IgD-negative memory B cell (primary cell): ENCODE results near the gene F2RL2. TPM values are rescaled to one million over a fixed set of nuclear protein-coding genes. Genes with fewer than 3 reads are reported as not detected.

ENCODE experiments used
- H3K27ac Mint-ChIP-seq, 3 donors: one replicate each; pipeline ENCODE4 v1.8.0; 2020 to 2022; ENCODE audit warnings: mild to moderate bottlenecking in 3 of 3, mixed read lengths in 3 of 3, moderate library complexity in 1 of 3
- H3K27me3 Mint-ChIP-seq: one replicate; pipeline ENCODE4 v1.8.0; 2021; ENCODE audit warnings: mixed read lengths
- H3K36me3 Mint-ChIP-seq: one replicate; pipeline ENCODE4 v1.8.0; 2020; ENCODE audit warnings: mild to moderate bottlenecking, mixed read lengths
- H3K4me1 Mint-ChIP-seq, 3 donors: one replicate each; pipeline ENCODE4 v1.8.0; 2020 to 2022; ENCODE audit warnings: mixed read lengths in 3 of 3, mild to moderate bottlenecking in 1 of 3
- H3K4me3 Mint-ChIP-seq, 4 donors: one replicate each; pipeline ENCODE4 v1.8.0; 2020 to 2022; ENCODE audit warnings: mild to moderate bottlenecking in 4 of 4, mixed read lengths in 4 of 4, moderate library complexity in 3 of 4
- H3K9me3 Mint-ChIP-seq, 3 donors: one replicate each; pipeline ENCODE4 v1.8.0; 2020 to 2021; ENCODE audit warnings: mixed read lengths in 3 of 3, mild to moderate bottlenecking in 1 of 3
- polyA plus RNA-seq: library from polyadenylated mRNA; unstranded; fragments of 300-500 nt; fragmentation: Illumina TruSeq; gene quantifications from one replicate; pipeline ENCODE4 v1.2.3, GENCODE V29; 2021

Gene F2RL2
- polyA plus RNA-seq, 1 donor from 2014 or later: 0.11 TPM

GRCh38 chr5:76642390-76643040 lies 19.3 kb upstream of the F2RL2 start:
- Mint-ChIP-seq H3K27ac (no peak overlapping the region), H3K9me3 (peaks cover 0 to 2% (median 2%) of the 10 kb centered on the region in 3 donors), H3K27me3 (no peaks in the 10 kb centered on the region), H3K4me3 (no peak overlapping the region), H3K36me3 (peaks cover 13% of the 10 kb centered on the region), H3K4me1 (peaks cover 4 to 7% (median 4%) of the 10 kb centered on the region in 3 donors)

GRCh38 chr5:76641514-76642120 lies 18.4 kb upstream of the F2RL2 start:
- Mint-ChIP-seq H3K4me3 (no peak overlapping the region), H3K27me3 (no peaks in the 10 kb centered on the region), H3K9me3 (peaks cover 0 to 2% (median 0%) of the 10 kb centered on the region in 3 donors), H3K4me1 (peaks cover 4 to 9% (median 4%) of the 10 kb centered on the region in 3 donors), H3K36me3 (peaks cover 10% of the 10 kb centered on the region), H3K27ac (no peak overlapping the region)

GRCh38 chr5:76638479-76638878 lies 15.3 kb upstream of the F2RL2 start:
- Mint-ChIP-seq H3K4me3 (peak overlapping the region in 2 of 4 donors; percentile 1 to 18), H3K9me3 (peaks cover 0 to 2% (median 0%) of the 10 kb centered on the region in 3 donors), H3K27me3 (no peaks in the 10 kb centered on the region), H3K4me1 (peaks cover 4 to 9% (median 4%) of the 10 kb centered on the region in 3 donors), H3K36me3 (peaks cover 3% of the 10 kb centered on the region), H3K27ac (no peak overlapping the region)

DNA sequence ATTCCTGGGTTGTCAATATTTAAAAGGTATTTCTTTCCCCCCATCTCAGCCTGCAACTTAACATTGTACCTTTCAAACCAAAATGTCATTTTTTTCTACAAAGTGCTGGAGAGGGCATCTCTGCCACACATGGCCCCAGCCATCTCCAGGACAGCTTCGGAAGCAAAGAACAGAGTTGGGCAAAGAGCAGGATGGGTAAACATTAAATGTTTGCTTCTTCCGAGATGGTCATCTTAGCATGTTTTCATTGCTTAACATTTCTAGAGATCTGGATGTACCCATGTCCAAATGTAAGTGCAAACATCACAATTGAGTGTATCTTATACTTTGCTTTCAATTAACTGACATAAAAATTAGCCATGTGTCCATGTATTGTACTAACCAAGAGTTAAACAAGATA lies 14.3 kb upstream of the F2RL2 start:
- peaks cover 4 to 9% (median 4%) of the 10 kb centered on the region in 3 donors for H3K4me1 Mint-ChIP-seq
- no peaks in the 10 kb centered on the region for H3K9me3 Mint-ChIP-seq
- H3K4me3 Mint-ChIP-seq: no peak overlapping the region
- no peak overlapping the region for H3K27ac Mint-ChIP-seq
- peaks cover 1% of the 10 kb centered on the region for H3K36me3 Mint-ChIP-seq
- H3K27me3 Mint-ChIP-seq: no peaks in the 10 kb centered on the region

DNA sequence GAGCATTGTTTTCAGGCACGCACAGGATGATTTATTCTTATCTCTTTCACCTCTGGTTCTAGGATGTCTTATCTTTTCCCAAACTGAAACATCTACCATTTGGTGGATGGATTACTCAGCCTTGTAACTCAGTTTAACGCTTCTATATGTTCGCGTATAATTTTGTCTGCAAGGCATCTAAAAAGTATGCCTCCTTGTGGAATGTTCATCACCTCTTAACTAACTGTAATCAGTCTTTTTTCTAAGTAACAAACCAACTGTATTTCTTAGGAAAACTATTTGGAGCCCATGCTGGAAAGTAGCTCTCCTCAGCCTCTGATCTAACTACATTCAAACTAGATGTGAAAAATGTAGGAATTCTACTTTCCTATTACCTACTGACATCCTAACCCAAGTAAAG lies 11.5 kb upstream of the F2RL2 start:
- peaks cover 4 to 6% (median 4%) of the 10 kb centered on the region in 3 donors for H3K4me1 Mint-ChIP-seq
- no peaks in the 10 kb centered on the region for H3K9me3 Mint-ChIP-seq
- H3K4me3 Mint-ChIP-seq: no peak overlapping the region
- no peak overlapping the region for H3K27ac Mint-ChIP-seq
- H3K27me3 Mint-ChIP-seq: no peaks in the 10 kb centered on the region
- H3K36me3 Mint-ChIP-seq: peaks cover 7% of the 10 kb centered on the region

- H3K9me3 Mint-ChIP-seq: no peaks in the 10 kb centered on the region
- H3K27me3 Mint-ChIP-seq: no peaks in the 10 kb centered on the region
- peak overlapping the region in 1 of 3 donors; percentile 46 for H3K27ac Mint-ChIP-seq
- H3K36me3 Mint-ChIP-seq: peaks cover 1% of the 10 kb centered on the region
- no peak overlapping the region for H3K4me3 Mint-ChIP-seq
- peaks cover 0 to 2% (median 0%) of the 10 kb centered on the region in 3 donors for H3K4me1 Mint-ChIP-seq
Measured at GRCh38 chr5:76626738-76627137, 3.5 kb upstream of the F2RL2 start.

GRCh38 chr5:76625087-76625815 lies 2.0 kb upstream of the F2RL2 start:
- H3K27ac Mint-ChIP-seq: no peak overlapping the region

DNA sequence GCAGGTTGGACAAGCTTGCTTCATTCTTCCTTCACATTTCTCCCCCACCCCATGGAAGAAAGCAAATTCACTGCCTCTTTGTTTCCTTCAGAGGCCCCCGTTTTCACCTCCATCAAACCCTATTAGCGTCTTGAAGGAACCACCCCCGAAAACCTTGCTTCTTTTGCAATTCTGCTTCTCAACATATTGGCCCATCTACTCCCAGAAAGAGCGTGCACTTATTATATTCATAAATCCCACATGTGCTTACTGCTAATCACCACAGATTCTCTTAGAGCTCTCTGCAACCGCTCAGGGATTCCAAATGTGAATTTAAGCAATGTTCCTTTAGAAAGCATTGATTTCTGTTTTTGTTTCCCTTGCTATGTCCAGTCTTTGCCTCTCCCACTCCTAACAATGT lies 1.1 kb downstream of the F2RL2 start:
- no peaks in the 10 kb centered on the region for H3K36me3 Mint-ChIP-seq
- no peak overlapping the region for H3K27ac Mint-ChIP-seq
- H3K9me3 Mint-ChIP-seq: peaks cover 0 to 2% (median 1%) of the 10 kb centered on the region in 3 donors
- H3K27me3 Mint-ChIP-seq: no peaks in the 10 kb centered on the region
- no peak overlapping the region for H3K4me3 Mint-ChIP-seq
- peaks cover 0 to 2% (median 0%) of the 10 kb centered on the region in 3 donors for H3K4me1 Mint-ChIP-seq

More at GRCh38 chr5:76625087-76625815, 2.0 kb upstream of the F2RL2 start:
- Mint-ChIP-seq H3K4me1 (peaks cover 0 to 2% (median 0%) of the 10 kb centered on the region in 3 donors), H3K4me3 (no peak overlapping the region), H3K36me3 (no peaks in the 10 kb centered on the region), H3K9me3 (no peaks in the 10 kb centered on the region), H3K27me3 (no peaks in the 10 kb centered on the region)

GRCh38 chr5:76620166-76620565 lies 3.0 kb downstream of the F2RL2 start:
- H3K36me3 Mint-ChIP-seq: peaks cover 4% of the 10 kb centered on the region
- no peaks in the 10 kb centered on the region for H3K27me3 Mint-ChIP-seq
- no peak overlapping the region for H3K27ac Mint-ChIP-seq
- H3K4me3 Mint-ChIP-seq: no peak overlapping the region
- peaks cover 0 to 2% (median 1%) of the 10 kb centered on the region in 3 donors for H3K9me3 Mint-ChIP-seq
- H3K4me1 Mint-ChIP-seq: no peaks in the 10 kb centered on the region

DNA sequence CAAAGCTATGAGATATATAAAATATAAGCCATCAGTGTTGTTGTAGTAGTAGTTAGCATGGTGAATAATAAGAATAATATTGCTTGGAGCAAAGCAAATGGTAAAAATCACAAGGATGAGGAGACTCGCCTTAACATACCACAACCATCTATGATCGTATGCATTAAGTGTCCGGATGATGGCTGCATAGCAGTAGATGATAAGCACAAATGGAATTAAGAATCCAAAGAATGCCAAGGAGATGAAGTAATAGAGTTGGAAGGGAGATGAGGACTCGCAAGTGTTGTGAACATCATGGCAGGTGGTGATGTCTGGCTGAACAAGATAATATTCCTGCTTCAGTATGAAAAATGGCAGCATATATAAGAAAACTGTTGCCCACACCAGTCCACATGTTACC lies 5.5 kb downstream of the F2RL2 start:
- no peaks in the 10 kb centered on the region for H3K27me3 Mint-ChIP-seq
- no peak overlapping the region for H3K4me3 Mint-ChIP-seq
- peaks cover 0 to 2% (median 1%) of the 10 kb centered on the region in 3 donors for H3K9me3 Mint-ChIP-seq
- peaks cover 4% of the 10 kb centered on the region for H3K36me3 Mint-ChIP-seq
- H3K27ac Mint-ChIP-seq: no peak overlapping the region
- no peaks in the 10 kb centered on the region for H3K4me1 Mint-ChIP-seq

DNA sequence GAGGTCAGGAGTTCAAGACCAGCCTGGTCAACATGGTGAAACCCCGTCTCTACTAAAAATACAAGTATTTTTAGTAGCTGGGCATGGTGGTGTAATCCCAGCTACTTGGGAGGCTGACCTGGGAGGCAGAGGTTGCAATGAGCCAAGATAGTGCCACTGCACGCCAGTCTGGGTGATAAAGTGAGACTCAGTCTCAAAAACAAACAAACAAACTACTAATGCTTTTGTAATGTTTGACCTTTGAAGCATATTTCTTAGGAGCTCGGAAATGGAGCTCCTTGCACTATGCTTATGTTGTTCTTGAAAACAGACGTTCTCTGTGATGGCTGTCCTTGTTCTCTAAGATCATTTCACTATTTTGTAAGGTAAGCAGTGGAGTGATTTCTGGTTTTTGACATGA lies 6.0 kb downstream of the F2RL2 start:
- H3K36me3 Mint-ChIP-seq: peaks cover 4% of the 10 kb centered on the region
- H3K9me3 Mint-ChIP-seq: peaks cover 0 to 2% (median 1%) of the 10 kb centered on the region in 3 donors
- H3K27me3 Mint-ChIP-seq: no peaks in the 10 kb centered on the region
- H3K4me3 Mint-ChIP-seq: no peak overlapping the region
- no peak overlapping the region for H3K27ac Mint-ChIP-seq
- no peaks in the 10 kb centered on the region for H3K4me1 Mint-ChIP-seq

DNA sequence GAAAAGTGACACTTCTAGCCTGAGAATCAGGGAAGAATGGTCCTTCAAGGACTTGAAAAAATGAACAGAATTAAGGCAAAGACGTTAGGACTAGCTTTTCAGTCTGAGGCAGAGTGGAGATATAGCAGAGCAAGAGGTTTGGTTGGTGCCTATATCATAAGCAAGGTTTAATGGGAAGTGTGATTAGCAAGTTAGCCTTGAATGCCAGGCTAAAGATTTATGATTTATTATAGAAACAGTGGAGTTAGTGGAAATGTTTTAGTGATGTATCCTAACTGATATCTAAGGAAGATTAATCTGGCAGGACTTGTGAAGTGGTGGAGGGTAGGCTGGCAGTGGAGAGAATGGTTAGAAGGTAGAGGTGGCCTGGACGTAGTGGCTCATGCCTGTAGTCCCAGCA lies 7.0 kb downstream of the F2RL2 start:
- no peaks in the 10 kb centered on the region for H3K27me3 Mint-ChIP-seq
- peaks cover 4% of the 10 kb centered on the region for H3K36me3 Mint-ChIP-seq
- no peak overlapping the region for H3K4me3 Mint-ChIP-seq
- no peaks in the 10 kb centered on the region for H3K4me1 Mint-ChIP-seq
- no peak overlapping the region for H3K27ac Mint-ChIP-seq
- H3K9me3 Mint-ChIP-seq: peaks cover 0 to 2% (median 1%) of the 10 kb centered on the region in 3 donors

DNA sequence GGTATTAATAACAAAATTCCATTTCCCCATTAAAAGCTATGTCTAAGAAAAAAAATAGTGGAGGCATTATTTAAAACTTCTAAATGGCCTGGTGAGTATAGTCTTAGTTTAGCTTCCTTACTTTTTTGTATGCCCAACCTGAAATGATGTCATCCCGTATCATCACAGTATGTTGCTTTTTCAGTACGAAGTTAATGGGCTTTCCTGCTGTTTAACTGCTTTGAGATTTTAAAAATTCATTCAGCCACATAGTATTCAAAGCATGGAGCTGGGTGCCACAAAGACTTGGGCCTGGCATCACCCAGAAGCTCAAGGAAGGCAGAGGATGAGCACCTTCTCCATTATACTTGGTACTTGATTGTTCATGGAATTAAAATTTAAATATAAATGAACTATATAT lies 7.4 kb downstream of the F2RL2 start:
- H3K36me3 Mint-ChIP-seq: peaks cover 4% of the 10 kb centered on the region
- no peak overlapping the region for H3K27ac Mint-ChIP-seq
- H3K4me3 Mint-ChIP-seq: no peak overlapping the region
- H3K27me3 Mint-ChIP-seq: no peaks in the 10 kb centered on the region
- H3K4me1 Mint-ChIP-seq: no peaks in the 10 kb centered on the region
- peaks cover 0 to 2% (median 1%) of the 10 kb centered on the region in 3 donors for H3K9me3 Mint-ChIP-seq

DNA sequence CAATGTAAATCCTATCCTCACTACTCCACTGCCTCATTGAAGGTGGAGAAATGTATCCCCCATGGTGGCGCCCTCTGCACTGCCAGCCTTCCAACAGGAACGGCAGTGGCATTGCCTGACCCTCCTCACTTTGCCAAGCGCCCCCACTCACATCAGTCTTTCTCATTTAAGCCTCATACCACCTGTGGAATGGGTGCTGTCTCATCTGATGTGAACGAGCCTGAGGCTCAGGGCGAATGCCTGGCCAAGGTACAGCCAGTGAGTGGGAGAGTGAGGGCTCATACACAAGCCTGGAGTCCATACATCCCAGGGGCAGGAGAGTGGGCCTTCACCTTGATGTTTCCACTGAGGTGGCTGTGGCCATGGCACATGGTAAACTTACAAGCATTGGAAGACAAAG lies 10.3 kb downstream of the F2RL2 start:
- H3K36me3 Mint-ChIP-seq: peaks cover 4% of the 10 kb centered on the region

DNA sequence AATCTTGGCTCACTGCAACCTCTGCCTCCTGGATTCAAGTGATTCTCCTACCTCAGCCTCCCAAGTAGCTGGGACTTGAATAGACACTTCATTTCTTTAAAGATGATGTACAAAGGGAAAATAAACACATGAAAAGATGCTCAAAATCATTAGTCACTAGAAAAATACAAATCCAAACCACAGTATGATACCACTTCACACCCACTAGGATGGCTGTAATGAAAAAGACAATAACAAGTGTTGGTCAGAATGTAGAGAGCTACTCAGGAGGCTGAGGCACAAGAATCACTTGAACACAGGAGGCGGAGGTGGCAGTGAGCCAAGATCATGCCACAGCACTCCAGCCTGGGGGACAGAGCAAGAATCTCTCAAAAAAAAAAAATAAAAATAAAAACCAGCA lies 13.0 kb downstream of the F2RL2 start:
- Mint-ChIP-seq H3K27me3 (no peaks in the 10 kb centered on the region), H3K4me1 (peaks cover 6 to 10% (median 9%) of the 10 kb centered on the region in 3 donors), H3K36me3 (no peaks in the 10 kb centered on the region), H3K27ac (no peak overlapping the region), H3K9me3 (no peaks in the 10 kb centered on the region), H3K4me3 (no peak overlapping the region)

More for the DNA sequence above, 10.3 kb downstream of the F2RL2 start:
- no peaks in the 10 kb centered on the region for H3K27me3 Mint-ChIP-seq
- H3K4me3 Mint-ChIP-seq: no peak overlapping the region
- peaks cover 3 to 6% (median 5%) of the 10 kb centered on the region in 3 donors for H3K4me1 Mint-ChIP-seq
- no peak overlapping the region for H3K27ac Mint-ChIP-seq
- peaks cover 0 to 2% (median 1%) of the 10 kb centered on the region in 3 donors for H3K9me3 Mint-ChIP-seq
